DND-41 (cell line): Measurements from ENCODE around the gene EFCC1.
A peak's percentile ranks its signal among the peaks of the same experiment; 100 is the strongest.

Experiments
- ATAC-seq: fragments of 200-7000 bp; cut with Tn5 transposase; 3 replicates; pipeline ENCODE4 v1.9.1; 2021; ENCODE audit warnings: low read depth; ENCODE audit not compliant: insufficient read depth
- DNase-seq: peaks from one replicate; pipeline ENCODE4 v3.0.0-alpha.2; 2020
- H2AFZ ChIP-seq: 2 replicates; pipeline ENCODE4 v1.6.0; 2012; ENCODE audit warnings: low read depth, low read length
- H3K27ac ChIP-seq: 2 replicates; pipeline ENCODE4 v1.5.1; 2012; ENCODE audit warnings: low read length, inconsistent platforms
- H3K27me3 ChIP-seq: fragments of 200-600 bp; sonication (generic); 2 replicates; pipeline ENCODE4 v1.6.0; 2012; ENCODE audit warnings: low read length, mild to moderate bottlenecking, inconsistent platforms; ENCODE audit not compliant: insufficient read depth, poor library complexity
- H3K36me3 ChIP-seq: 2 replicates; pipeline ENCODE4 v1.5.1; 2012; ENCODE audit warnings: low read length, inconsistent platforms; ENCODE audit not compliant: insufficient read depth
- H3K4me1 ChIP-seq: 2 replicates; pipeline ENCODE4 v1.5.1; 2012; ENCODE audit warnings: mild to moderate bottlenecking, low read length; ENCODE audit not compliant: insufficient read depth
- H3K4me2 ChIP-seq: 2 replicates; pipeline ENCODE4 v1.6.0; 2012; ENCODE audit warnings: mild to moderate bottlenecking, moderate library complexity, low read length, inconsistent platforms; ENCODE audit not compliant: insufficient read depth
- H3K4me3 ChIP-seq, 2 experiments: fragments of 200-600 bp in 1 of 2; shearing (Covaris generic) in 1 of 2; 2 replicates each; pipeline ENCODE4 v1.5.1; 2012 to 2016; ENCODE audit warnings: inconsistent platforms in 2 of 2, low read length in 2 of 2, mild to moderate bottlenecking in 2 of 2, low read depth in 1 of 2, moderate library complexity in 1 of 2
- H3K79me2 ChIP-seq: 2 replicates; pipeline ENCODE4 v1.6.0; 2012; ENCODE audit warnings: low read length, inconsistent platforms; ENCODE audit not compliant: insufficient read depth
- H3K9ac ChIP-seq: 2 replicates; pipeline ENCODE4 v1.6.0; 2012; ENCODE audit warnings: low read depth, mild to moderate bottlenecking, inconsistent platforms, low read length, moderate library complexity
- H3K9me3 ChIP-seq: 2 replicates; pipeline ENCODE4 v1.5.1; 2012; ENCODE audit warnings: low read length, moderate library complexity, mild to moderate bottlenecking, inconsistent platforms; ENCODE audit not compliant: insufficient read depth, severe bottlenecking
- H4K20me1 ChIP-seq: 2 replicates; pipeline ENCODE4 v1.6.0; 2012; ENCODE audit warnings: low read length; ENCODE audit not compliant: insufficient read depth
- EZH2 ChIP-seq: IDR thresholded peaks from 3 replicates; pipeline ENCODE4 v1.6.1; 2012; ENCODE audit warnings: borderline replicate concordance, low read depth, mild to moderate bottlenecking, moderate library complexity, low read length, inconsistent platforms; ENCODE audit not compliant: severe bottlenecking
- TF ChIP-seq, protein P1 (sequence below): IDR thresholded peaks from 2 replicates; pipeline ENCODE4 v1.5.1; 2012; ENCODE audit warnings: borderline replicate concordance, low read length, moderate library complexity, mild to moderate bottlenecking; ENCODE audit not compliant: poor library complexity, severe bottlenecking; ENCODE audit errors: extremely low read depth

EFCC1 gene

GRCh38 chr3:128970740-128971047 lies 30.4 kb upstream of the EFCC1 start:
- Histone ChIP-seq H3K79me2 (no peaks in the 10 kb centered on the region), H3K9me3 (no peaks in the 10 kb centered on the region), H3K27ac (no peak overlapping the region), H3K36me3 (no peaks in the 10 kb centered on the region), H3K4me1 (no peaks in the 10 kb centered on the region), H4K20me1 (no peaks in the 10 kb centered on the region), H3K4me2 (no peak overlapping the region), H3K27me3 (no peaks in the 10 kb centered on the region), H3K9ac (no peak overlapping the region), H2AFZ (no peak overlapping the region), H3K4me3 (no peak overlapping the region)
- no peak for TF ChIP-seq EZH2
- TF ChIP-seq, protein P1, sequence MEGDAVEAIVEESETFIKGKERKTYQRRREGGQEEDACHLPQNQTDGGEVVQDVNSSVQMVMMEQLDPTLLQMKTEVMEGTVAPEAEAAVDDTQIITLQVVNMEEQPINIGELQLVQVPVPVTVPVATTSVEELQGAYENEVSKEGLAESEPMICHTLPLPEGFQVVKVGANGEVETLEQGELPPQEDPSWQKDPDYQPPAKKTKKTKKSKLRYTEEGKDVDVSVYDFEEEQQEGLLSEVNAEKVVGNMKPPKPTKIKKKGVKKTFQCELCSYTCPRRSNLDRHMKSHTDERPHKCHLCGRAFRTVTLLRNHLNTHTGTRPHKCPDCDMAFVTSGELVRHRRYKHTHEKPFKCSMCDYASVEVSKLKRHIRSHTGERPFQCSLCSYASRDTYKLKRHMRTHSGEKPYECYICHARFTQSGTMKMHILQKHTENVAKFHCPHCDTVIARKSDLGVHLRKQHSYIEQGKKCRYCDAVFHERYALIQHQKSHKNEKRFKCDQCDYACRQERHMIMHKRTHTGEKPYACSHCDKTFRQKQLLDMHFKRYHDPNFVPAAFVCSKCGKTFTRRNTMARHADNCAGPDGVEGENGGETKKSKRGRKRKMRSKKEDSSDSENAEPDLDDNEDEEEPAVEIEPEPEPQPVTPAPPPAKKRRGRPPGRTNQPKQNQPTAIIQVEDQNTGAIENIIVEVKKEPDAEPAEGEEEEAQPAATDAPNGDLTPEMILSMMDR, result no peak
- DNase-seq (no peak), ATAC-seq (no peak; the same call in 2 of the 3 replicates)

- Histone ChIP-seq H3K4me1 (no peaks in the 10 kb centered on the region), H4K20me1 (no peaks in the 10 kb centered on the region), H3K27me3 (no peaks in the 10 kb centered on the region), H2AFZ (no peak overlapping the region), H3K4me2 (no peak overlapping the region), H3K79me2 (no peaks in the 10 kb centered on the region), H3K4me3 (no peak overlapping the region), H3K9ac (no peak overlapping the region), H3K27ac (no peak overlapping the region), H3K9me3 (no peaks in the 10 kb centered on the region), H3K36me3 (no peaks in the 10 kb centered on the region)
- ATAC-seq, result no peak
- TF ChIP-seq, protein P1, result no peak
- TF ChIP-seq EZH2, result no peak
- no peak for DNase-seq
These were observed 29.5 kb upstream of the EFCC1 start for GRCh38 chr3:128971421-128972100.

DNA sequence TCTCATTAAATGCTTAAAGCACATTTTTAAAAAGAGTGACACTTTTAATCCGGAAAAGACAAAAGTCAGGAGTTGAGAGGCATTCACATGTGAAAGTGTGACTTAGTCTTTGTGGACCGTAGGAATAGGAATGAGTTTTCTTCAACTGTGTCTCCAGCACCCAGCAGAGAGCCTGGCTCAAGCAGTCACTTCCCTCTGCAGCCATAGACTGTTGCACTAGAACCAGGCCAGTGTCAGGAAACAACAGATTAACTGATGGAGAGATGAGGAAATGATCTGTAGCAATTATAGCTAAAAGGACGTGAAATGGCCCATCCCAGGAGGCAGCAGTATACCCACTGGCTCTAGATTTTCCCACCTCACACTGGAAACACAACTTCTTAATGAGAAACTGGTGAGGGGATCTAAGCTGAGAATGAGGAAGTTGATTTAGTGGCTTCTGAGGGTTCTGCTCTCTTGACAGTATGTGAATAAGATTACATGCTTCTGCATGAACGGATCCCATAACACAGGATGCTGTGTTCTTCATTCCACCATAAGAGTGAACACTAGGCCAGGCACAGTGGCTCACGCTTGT lies 27.0 kb upstream of the EFCC1 start:
- Histone ChIP-seq H3K4me3 (no peak overlapping the region), H3K36me3 (no peaks in the 10 kb centered on the region), H2AFZ (peak overlapping the region; percentile 30; the same call in 1 of the 2 replicates), H3K4me1 (no peaks in the 10 kb centered on the region), H3K79me2 (no peaks in the 10 kb centered on the region), H3K27ac (no peak overlapping the region), H3K27me3 (no peaks in the 10 kb centered on the region), H4K20me1 (no peaks in the 10 kb centered on the region), H3K9me3 (no peaks in the 10 kb centered on the region), H3K4me2 (no peak overlapping the region), H3K9ac (no peak overlapping the region)
- no peak for DNase-seq
- TF ChIP-seq EZH2, result no peak
- TF ChIP-seq, protein P1, result no peak
- ATAC-seq, result no peak
